ENCODE data around the gene IFIT1.

GRCh38 chr10:89438525-89438924 is 46.1 kb downstream of the IFIT1 start:
- no peak for TF ChIP-seq POLR2A (IDR thresholded peaks at IDR 0.05)
- no peak for TF ChIP-seq CTCF (IDR thresholded peaks at IDR 0.05)

All from uterus (tissue), 2 donors.